T-helper 2 cell treated with Interferon-gamma antibody and Interleukin-4, amounts not matched to agents 5 μg/mL and 100 μg/mL, for 36 hours (primary cell): ENCODE results near the gene RFWD3.
A peak's percentile ranks its signal among the peaks of the same experiment; 100 is the strongest.
"Not testable (repeated sequence)": the region's sequence is repeated elsewhere in the genome, so short reads cannot be mapped to it uniquely, and the experiment has no call there.

Experiments used
- DNase-seq: peaks from one replicate; pipeline ENCODE4 v3.0.0; 2021; ENCODE audit warnings: low spot score
- H3K27ac Mint-ChIP-seq: one replicate; pipeline ENCODE4 v1.8.0; 2021; ENCODE audit warnings: mild to moderate bottlenecking, mixed read lengths
- H3K27me3 Mint-ChIP-seq: one replicate; pipeline ENCODE4 v1.8.0; 2021; ENCODE audit warnings: low read depth, mixed read lengths
- H3K36me3 Mint-ChIP-seq: one replicate; pipeline ENCODE4 v1.8.0; 2021; ENCODE audit warnings: low read depth, mixed read lengths
- H3K4me1 Mint-ChIP-seq: one replicate; pipeline ENCODE4 v1.8.0; 2021; ENCODE audit warnings: low read depth, mixed read lengths
- H3K4me3 Mint-ChIP-seq: one replicate; pipeline ENCODE4 v1.8.0; 2022; ENCODE audit warnings: mild to moderate bottlenecking, moderate library complexity, mixed read lengths
- H3K9me3 Mint-ChIP-seq: one replicate; pipeline ENCODE4 v1.8.0; 2021; ENCODE audit warnings: mixed read lengths

The RFWD3 gene

DNA sequence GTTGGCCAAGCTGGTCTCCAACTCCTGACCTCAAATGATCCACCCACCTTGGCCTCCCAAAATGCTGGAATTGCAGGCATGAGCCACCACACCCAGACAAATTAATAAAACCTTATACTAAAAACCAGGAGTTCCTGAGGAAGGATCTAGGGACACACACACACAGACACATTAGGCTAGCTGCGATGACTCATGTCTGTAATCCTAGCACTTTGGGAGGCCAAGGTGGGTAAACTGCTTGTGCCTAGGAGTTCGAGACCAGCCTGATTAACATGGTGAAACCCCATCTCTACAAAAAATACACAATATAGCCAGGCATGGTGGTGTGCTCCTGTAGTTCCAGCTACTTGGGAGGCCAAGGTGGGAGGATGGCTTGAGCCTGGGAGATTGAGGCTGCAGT lies 13.8 kb downstream of the RFWD3 start:
- H3K27me3 Mint-ChIP-seq, DNase-seq, H3K9me3 Mint-ChIP-seq, H3K4me3 Mint-ChIP-seq, H3K27ac Mint-ChIP-seq: not testable (repeated sequence)
- peaks cover 27% of the 10 kb centered on the region for H3K4me1 Mint-ChIP-seq
- H3K36me3 Mint-ChIP-seq: peaks cover 53% of the 10 kb centered on the region

DNA sequence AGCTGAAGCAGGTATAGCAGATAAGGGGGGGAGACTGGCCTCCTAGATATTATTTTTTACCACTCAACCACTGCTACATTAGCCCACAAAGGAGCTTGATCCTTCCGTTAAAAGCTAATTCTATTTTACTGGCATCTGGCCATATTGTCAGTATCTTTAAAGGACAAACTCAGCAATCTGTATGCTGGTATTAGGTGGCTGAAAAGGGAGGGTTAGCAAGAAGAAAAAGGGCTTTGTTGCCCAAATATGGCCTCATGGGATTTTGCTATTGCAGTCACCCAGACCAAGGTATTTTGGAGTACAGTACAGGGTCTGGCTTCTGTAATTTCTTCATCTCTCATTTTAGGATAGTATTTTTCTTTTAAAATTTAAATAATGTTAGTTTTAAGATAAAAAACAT lies 14.4 kb downstream of the RFWD3 start:
- H3K4me3 Mint-ChIP-seq: no peak overlapping the region
- H3K4me1 Mint-ChIP-seq: peaks cover 25% of the 10 kb centered on the region
- peaks cover 54% of the 10 kb centered on the region for H3K36me3 Mint-ChIP-seq
- no peak overlapping the region for H3K27ac Mint-ChIP-seq
- DNase-seq: no peak
- H3K9me3 Mint-ChIP-seq: no peaks in the 10 kb centered on the region
- no peaks in the 10 kb centered on the region for H3K27me3 Mint-ChIP-seq

DNA sequence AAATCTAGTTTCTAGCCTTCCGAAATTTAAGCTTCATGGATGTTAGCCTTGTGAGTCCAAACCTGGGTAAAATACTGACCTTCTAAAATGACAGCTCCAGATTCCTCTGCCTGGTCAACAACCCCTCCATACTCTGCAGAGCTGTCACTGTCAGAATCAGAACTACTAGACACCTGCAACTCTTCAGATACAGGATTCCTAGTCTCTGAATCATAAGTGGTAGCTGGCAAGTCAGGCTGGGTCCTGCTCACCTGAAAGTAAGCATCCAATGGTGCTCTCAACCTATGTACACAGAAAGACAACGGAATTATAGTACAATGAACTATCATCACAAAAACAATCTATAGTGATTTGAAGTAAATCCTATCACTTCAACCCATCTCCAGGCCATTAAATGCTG lies 14.8 kb downstream of the RFWD3 start:
- Mint-ChIP-seq H3K4me3 (no peak overlapping the region), H3K9me3 (no peaks in the 10 kb centered on the region), H3K27ac (no peak overlapping the region), H3K27me3 (no peaks in the 10 kb centered on the region), H3K4me1 (peaks cover 23% of the 10 kb centered on the region), H3K36me3 (peaks cover 55% of the 10 kb centered on the region)
- no peak for DNase-seq

DNA sequence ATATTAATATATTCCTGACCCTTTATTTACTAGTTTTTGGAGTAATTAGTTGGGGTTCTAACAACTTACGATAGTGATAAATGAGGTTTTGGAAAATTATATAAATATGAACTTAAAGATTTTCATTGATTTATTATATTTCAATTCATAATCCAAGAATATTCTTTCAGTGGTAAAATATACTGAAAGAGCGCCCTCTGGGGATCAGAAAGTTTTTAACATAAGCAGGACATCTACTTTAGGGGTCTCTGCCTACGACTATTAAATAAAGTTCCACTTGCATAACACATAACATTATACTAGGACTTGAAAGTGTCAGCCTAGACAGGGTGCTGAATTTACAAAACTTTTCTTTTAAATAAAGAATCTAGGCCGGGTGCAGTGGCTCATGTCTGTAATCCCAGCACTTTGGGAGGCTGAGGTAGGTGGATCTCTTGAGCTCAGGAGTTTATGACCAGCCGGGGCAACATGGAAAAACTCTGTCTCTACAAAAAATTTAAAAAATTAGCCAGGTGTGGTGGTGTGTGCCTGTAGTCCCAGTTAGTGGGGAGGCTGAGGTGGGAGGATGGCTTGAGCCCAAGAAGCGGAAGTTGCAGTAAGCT lies 15.6 kb downstream of the RFWD3 start:
- DNase-seq: no peak
- peaks cover 17% of the 10 kb centered on the region for H3K4me1 Mint-ChIP-seq
- no peaks in the 10 kb centered on the region for H3K9me3 Mint-ChIP-seq
- no peak overlapping the region for H3K4me3 Mint-ChIP-seq
- H3K27ac Mint-ChIP-seq: no peak overlapping the region
- H3K36me3 Mint-ChIP-seq: peaks cover 54% of the 10 kb centered on the region
- H3K27me3 Mint-ChIP-seq: no peaks in the 10 kb centered on the region

DNA sequence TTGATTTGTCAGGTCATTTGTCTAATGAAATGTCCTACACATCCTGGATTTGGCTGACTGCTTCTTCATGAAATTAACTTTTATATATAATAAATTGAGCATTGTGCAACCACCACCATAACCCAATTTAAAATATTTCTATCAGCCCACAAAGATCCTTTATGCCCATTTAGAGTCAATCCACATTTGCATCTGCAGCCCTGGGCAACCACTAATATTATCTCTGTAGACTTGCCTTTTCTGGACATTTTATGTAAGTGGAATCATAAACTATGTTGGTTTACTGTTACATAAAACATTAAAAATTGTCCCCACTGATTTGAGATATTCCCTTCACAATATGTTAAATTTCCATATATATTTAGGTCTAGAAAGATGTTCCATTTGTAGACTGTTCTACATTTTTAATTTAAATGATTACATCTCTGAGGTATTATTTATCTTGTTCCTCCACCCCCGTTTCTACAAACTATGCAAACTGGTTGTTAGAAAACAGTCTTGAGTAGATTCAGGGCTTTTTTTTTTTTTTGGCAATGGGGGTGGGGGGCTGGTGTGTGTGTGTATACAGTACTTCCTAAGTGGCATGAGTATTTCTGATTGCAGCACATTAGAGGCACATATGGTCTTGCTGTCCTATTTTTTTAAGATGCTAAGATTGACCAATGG lies 16.7 kb downstream of the RFWD3 start:
- DNase-seq: no peak
- Mint-ChIP-seq H3K27ac (no peak overlapping the region), H3K27me3 (no peaks in the 10 kb centered on the region)

DNA sequence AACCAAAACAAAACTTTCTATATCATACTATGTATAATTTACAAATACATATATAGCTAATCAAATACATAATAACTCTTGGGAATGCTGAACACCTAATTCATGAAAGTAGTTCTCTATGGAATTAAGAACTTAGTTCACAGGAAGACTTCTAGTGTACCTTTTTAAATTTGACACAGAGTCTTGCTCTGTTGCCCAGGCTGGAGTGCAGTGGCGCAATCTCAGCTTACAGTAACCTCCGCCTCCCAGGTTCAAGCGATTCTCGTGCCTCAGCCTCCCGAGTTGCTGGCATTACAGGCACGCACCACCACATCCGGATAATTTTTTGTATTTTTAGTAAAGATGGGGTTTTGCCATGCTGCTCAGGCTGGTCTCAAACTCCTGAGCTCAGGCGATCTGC lies 24.7 kb downstream of the RFWD3 start:
- H3K4me1 Mint-ChIP-seq: peaks cover 1% of the 10 kb centered on the region
- DNase-seq: no peak
- H3K27me3 Mint-ChIP-seq: no peaks in the 10 kb centered on the region
- H3K9me3 Mint-ChIP-seq: no peaks in the 10 kb centered on the region
- H3K4me3 Mint-ChIP-seq: no peak overlapping the region
- H3K27ac Mint-ChIP-seq: no peak overlapping the region
- H3K36me3 Mint-ChIP-seq: peaks cover 48% of the 10 kb centered on the region

More for the DNA sequence above, 16.7 kb downstream of the RFWD3 start:
- Mint-ChIP-seq H3K9me3 (no peaks in the 10 kb centered on the region), H3K4me3 (no peak overlapping the region), H3K4me1 (peaks cover 15% of the 10 kb centered on the region), H3K36me3 (peaks cover 49% of the 10 kb centered on the region)

DNA sequence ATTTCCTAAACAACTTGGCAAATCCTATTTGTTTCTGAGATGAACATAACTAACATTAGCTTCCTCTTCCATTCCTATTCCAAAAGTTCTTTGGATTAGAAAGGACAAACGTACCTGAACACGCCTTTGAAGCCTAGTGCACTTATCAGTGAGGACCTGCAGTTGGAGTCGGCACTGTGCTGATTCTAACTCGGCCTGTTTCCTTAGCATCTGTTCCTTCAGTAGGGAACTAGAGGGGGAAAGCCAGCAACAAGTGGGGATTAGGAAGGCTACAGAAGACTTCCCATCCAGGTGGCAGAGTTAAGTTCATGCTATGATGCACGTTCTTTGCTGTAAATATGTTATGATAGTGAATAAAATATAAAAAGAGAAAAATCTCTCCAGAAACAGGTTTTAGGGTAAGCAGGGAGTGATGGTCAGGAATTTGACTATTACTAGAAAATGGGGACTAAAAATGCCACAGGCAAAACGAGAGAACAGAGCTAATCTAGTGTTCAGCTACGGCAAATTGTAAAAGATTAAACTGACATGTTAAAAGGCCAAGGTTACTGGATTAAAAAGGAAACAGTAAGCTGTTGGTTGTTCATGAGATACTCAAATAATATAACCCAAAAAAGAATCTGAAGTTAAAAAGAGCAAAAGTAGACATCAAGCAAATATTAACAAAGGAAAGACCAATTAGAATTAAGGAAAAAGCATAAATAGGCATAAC lies 28.8 kb downstream of the RFWD3 start:
- no peak overlapping the region for H3K4me3 Mint-ChIP-seq
- peaks cover 44% of the 10 kb centered on the region for H3K36me3 Mint-ChIP-seq
- H3K27me3 Mint-ChIP-seq: no peaks in the 10 kb centered on the region
- H3K4me1 Mint-ChIP-seq: peaks cover 1% of the 10 kb centered on the region
- DNase-seq: no peak
- H3K9me3 Mint-ChIP-seq: no peaks in the 10 kb centered on the region
- H3K27ac Mint-ChIP-seq: no peak overlapping the region

DNA sequence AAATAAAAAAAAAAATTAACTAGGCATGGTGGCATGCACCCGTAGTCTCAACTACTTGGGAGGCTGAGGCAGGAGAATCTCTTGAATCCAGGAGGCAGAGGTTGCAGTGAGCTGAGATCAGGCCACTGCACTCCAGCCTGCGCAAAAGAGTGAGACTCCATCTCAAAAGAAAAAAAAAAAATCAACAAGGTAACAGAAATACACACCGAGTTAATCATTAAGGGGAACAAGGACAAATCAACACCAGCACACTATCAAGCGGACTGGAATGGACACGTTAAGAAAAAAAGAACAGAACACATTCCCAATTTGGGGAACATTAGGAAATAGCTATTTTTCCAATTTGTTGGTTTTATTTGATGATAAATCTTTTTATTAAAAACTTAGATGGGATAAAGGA lies 31.4 kb downstream of the RFWD3 start:
- Mint-ChIP-seq H3K27ac (no peak overlapping the region), H3K36me3 (peaks cover 53% of the 10 kb centered on the region), H3K9me3 (no peaks in the 10 kb centered on the region), H3K4me3 (no peak overlapping the region), H3K4me1 (peaks cover 1% of the 10 kb centered on the region), H3K27me3 (no peaks in the 10 kb centered on the region)
- DNase-seq: no peak

DNA sequence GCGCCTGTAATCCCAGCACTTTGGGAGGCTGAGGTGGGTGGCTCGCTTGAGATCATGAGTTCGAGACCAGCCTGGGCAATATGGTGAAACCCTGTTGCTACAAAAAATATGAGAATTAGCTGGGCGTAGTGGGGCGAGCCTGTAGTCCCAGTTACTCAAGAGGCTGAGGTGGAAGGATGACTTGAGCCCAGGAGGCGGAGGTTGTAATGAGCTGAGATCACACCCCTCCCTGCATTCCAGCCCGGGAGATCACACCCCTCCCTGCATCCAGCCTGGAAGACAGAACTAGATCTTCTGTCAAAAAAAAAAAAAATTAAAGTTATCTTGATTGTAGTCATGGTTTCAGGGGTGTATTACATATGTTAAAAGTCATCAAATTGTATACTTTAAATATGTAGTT lies 33.0 kb downstream of the RFWD3 start:
- no peak overlapping the region for H3K27ac Mint-ChIP-seq
- no peaks in the 10 kb centered on the region for H3K9me3 Mint-ChIP-seq
- H3K4me1 Mint-ChIP-seq: peaks cover 2% of the 10 kb centered on the region
- H3K27me3 Mint-ChIP-seq: no peaks in the 10 kb centered on the region
- no peak for DNase-seq
- H3K4me3 Mint-ChIP-seq: no peak overlapping the region
- H3K36me3 Mint-ChIP-seq: peaks cover 62% of the 10 kb centered on the region

DNA sequence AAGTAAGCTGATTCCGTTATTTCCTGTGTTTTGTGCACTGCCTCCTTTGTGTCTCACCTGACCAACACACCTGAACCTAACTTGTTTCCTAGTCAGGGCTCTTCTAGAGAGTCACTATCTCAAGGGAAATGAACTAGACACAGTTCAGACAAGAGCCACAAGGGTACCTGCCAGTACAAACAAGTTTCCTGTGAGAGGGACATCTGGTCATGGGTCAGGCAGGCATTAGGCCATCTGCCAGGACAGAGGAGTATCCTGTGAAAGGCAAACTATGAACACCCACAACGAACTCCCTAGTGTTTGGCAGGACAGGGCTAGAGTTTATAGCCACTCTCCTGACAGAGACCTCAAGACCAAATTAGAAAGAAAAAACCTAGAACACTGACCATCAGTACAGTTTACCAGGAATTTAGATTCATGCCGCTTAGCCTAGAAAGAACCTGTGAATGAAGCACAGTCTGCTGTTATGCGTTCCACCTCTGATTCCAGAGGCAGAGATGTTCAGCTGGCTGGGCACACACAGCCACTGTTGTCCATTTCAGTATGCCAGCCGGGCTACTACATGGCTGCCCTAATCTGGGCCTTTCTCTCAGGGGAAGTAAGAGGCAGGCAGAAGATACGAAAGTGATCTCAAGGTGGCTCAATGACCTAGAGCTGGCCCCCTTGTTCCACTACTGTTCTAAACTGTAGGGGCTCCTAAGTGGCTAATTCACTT lies 39.0 kb downstream of the RFWD3 start:
- Mint-ChIP-seq H3K36me3 (peaks cover 78% of the 10 kb centered on the region), H3K4me3 (no peak overlapping the region), H3K9me3 (no peaks in the 10 kb centered on the region), H3K4me1 (peaks cover 16% of the 10 kb centered on the region), H3K27ac (peak overlapping the region; percentile 69), H3K27me3 (no peaks in the 10 kb centered on the region)
- no peak for DNase-seq

DNA sequence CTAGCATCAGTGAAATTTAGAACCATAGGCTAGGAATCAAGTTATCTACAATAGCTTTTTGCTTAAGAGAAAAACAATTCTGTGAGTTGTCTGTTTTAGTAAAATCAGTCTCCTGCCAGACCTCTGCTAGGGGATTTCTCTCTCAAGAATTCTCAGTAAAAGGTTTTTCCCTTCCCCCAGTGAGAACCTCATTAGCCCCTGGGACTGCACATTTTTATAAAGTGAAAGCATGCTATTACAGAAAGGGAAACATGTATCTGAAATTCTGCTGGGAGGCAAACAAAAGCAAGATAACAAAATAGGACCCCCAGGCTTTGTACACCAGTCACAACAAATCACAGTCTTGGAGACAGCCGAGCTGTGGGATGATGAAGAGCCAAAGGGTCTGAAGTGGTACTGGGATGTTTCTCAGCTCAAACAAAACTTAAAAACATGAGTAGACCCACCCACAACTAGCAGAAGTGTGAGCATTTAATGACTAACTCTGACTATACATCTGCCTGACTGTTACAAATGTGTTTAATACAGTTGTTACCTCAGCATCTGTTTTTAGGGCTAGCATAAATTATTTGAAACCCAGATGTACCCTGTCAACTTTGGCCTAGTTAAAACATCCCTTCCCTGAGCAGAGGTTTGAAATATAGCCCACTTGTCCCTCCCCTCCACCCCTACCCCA lies 39.8 kb downstream of the RFWD3 start:
- Mint-ChIP-seq H3K36me3 (peaks cover 77% of the 10 kb centered on the region), H3K4me3 (no peak overlapping the region), H3K4me1 (peaks cover 16% of the 10 kb centered on the region), H3K27ac (peak overlapping the region; percentile 4), H3K27me3 (no peaks in the 10 kb centered on the region), H3K9me3 (no peaks in the 10 kb centered on the region)
- no peak for DNase-seq

DNA sequence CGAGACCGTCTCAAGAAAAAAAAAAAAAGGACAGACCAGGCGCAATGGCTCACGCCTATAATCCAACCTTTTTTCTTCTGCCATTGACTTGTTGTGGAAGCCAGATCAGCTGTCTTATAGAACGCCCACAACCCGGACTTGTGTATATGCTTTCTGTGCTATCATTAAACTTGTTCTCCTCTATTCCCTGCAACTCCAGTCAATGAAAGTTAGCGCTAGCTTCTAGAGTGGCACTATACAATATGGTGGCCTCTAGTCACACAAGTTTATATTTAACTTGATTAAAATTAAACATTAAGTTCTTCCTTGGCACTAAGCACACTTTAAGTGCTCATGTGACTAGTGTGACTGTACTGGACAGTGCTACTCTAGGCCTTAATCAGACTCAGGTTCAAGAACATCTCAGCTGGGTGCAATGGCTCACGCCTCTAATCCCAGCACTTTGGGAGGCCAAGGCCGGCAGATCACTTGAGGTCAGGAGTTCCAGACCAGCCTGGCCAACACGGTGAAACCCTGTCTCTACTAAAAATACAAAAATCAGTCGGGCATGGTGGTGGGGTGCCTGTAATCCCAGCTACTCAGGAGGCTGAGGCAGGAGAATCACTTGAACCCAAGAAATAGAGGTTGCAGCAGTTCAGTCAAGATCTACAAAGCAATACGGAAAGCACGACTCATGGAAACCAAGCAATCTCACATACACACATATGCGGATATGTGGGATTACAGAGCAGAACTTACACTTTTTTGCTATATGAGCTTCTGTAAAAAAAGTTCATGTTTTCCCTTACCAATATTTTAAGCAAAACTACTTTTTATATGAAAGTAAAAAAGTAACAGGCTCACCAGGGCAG lies 41.0 kb downstream of the RFWD3 start:
- peak; percentile 17 for DNase-seq
- Mint-ChIP-seq H3K27ac (no peak overlapping the region), H3K36me3 (peaks cover 80% of the 10 kb centered on the region), H3K4me1 (peaks cover 16% of the 10 kb centered on the region), H3K4me3 (no peak overlapping the region), H3K9me3 (no peaks in the 10 kb centered on the region), H3K27me3 (no peaks in the 10 kb centered on the region)

DNA sequence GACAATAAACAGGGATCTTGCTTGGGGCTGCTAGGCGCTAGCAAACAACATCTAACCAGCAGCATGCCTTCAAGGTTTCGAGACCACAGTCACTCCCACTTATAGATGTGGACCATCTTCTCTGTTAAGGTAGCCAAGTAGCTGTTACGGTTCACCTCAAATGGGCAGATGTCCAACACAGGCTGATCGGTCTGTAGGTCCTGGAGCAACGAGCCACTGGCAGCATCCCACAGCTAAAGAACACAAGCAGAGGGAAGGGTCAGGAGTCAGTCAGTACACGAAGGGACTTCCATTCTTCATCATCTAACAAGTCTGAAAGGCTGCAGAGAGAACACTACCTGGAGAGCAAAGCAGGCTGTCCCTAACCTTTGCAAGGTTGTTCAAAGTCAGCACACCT lies 42.8 kb downstream of the RFWD3 start:
- Mint-ChIP-seq H3K36me3 (peaks cover 67% of the 10 kb centered on the region), H3K27me3 (no peaks in the 10 kb centered on the region), H3K4me3 (no peak overlapping the region), H3K9me3 (no peaks in the 10 kb centered on the region), H3K4me1 (peaks cover 14% of the 10 kb centered on the region), H3K27ac (no peak overlapping the region)
- DNase-seq: no peak
